H1 (cell line): ENCODE measurements around the gene LIMK2.

Source experiments
- ASH2L ChIP-seq: fragments of 200-600, 300-600 bp; sonication (generic); IDR thresholded peaks from one replicate; pipeline ENCODE4 v1.7.1; 2017; ENCODE audit warnings: low read length
- BCL11A ChIP-seq, 2 experiments: IDR thresholded peaks; one replicate each; pipeline ENCODE4 v1.6.1; 2011; ENCODE audit warnings: low read depth in 2 of 2, low read length in 2 of 2, mild to moderate bottlenecking in 2 of 2
- CBX5 ChIP-seq: fragments of 300-800, 300-1000 bp; sonication (generic); IDR thresholded peaks from 2 replicates; pipeline ENCODE4 v1.7.1; 2016; ENCODE audit warnings: antibody characterized with exemption, low read length, low read depth
- CREB1 ChIP-seq: IDR thresholded peaks from 2 replicates; pipeline ENCODE4 v1.6.1; 2012; ENCODE audit warnings: inconsistent platforms
- CTCF ChIP-seq, 3 experiments: IDR thresholded peaks; 1 replicate in 2 of 3; 2 replicates in 1 of 3; pipeline versions ENCODE4 v1.5.1 to v1.6.1; 2011; ENCODE audit warnings: low read length in 3 of 3, mild to moderate bottlenecking in 3 of 3, inconsistent platforms in 2 of 3, low read depth in 1 of 3, moderate library complexity in 1 of 3; ENCODE audit not compliant: insufficient read depth in 1 of 3; ENCODE audit errors: control extremely low read depth in 1 of 3
- EZH2 ChIP-seq: fragments of 200-600 bp; sonication (generic); IDR thresholded peaks from 2 replicates; pipeline ENCODE4 v1.7.1; 2012; ENCODE audit warnings: low read depth, mild to moderate bottlenecking, moderate library complexity, low read length, inconsistent platforms; ENCODE audit not compliant: severe bottlenecking
- HDAC6 ChIP-seq: IDR thresholded peaks from one replicate; pipeline ENCODE4 v1.7.1; 2012; ENCODE audit warnings: low read depth, mild to moderate bottlenecking, inconsistent platforms, low read length, moderate library complexity
- JUN ChIP-seq: IDR thresholded peaks from 2 replicates; pipeline ENCODE4 v1.6.1; 2011; ENCODE audit warnings: low read depth, mild to moderate bottlenecking, improper control_type of control experiment, low read length
- JUND ChIP-seq: IDR thresholded peaks from 2 replicates; pipeline ENCODE4 v1.6.1; 2011; ENCODE audit warnings: mild to moderate bottlenecking, improper control_type of control experiment, low read length
- KDM1A ChIP-seq: fragments of 200-600, 300-600 bp; sonication (generic); IDR thresholded peaks from 2 replicates; pipeline ENCODE4 v1.7.1; 2016; ENCODE audit warnings: mild to moderate bottlenecking, low read length, borderline replicate concordance
- MAFK ChIP-seq: IDR thresholded peaks from 2 replicates; pipeline ENCODE4 v1.6.1; 2012; ENCODE audit warnings: low read depth, mild to moderate bottlenecking, improper control_type of control experiment, low read length
- POLR2A ChIP-seq, 2 experiments: IDR thresholded peaks; 1 replicate in 1 of 2; 2 replicates in 1 of 2; pipeline ENCODE4 v1.6.1; 2011; ENCODE audit warnings: low read depth in 2 of 2, low read length in 2 of 2, mild to moderate bottlenecking in 2 of 2; ENCODE audit errors: control extremely low read depth in 1 of 2
- SIX5 ChIP-seq: IDR thresholded peaks from 2 replicates; pipeline ENCODE4 v1.6.1; 2011; ENCODE audit warnings: mild to moderate bottlenecking, low read depth, low read length
- YY1 ChIP-seq: IDR thresholded peaks from 2 replicates; pipeline ENCODE4 v1.6.1; 2011; ENCODE audit warnings: low read depth, mild to moderate bottlenecking, low read length

GRCh38 chr22:31276426-31277167 lies 64.5 kb downstream of the LIMK2 start:
- TF ChIP-seq YY1 (no peak), POLR2A (IDR thresholded peaks at IDR 0.05; ENCODE audit: control extremely low read depth in 1 of 2, low read depth in 2 of 2, low read length in 2 of 2) (no peak), CTCF (IDR thresholded peaks at IDR 0.05; ENCODE audit: control extremely low read depth in 1 of 3, insufficient read depth in 1 of 3, low read depth in 1 of 3, low read length in 3 of 3) (no peak), HDAC6 (no peak), MAFK (no peak), KDM1A (no peak), BCL11A (IDR thresholded peaks at IDR 0.05; ENCODE audit: low read depth in 2 of 2, low read length in 2 of 2) (no peak), JUND (no peak), ASH2L (no peak), EZH2 (no peak), JUN (no peak), SIX5 (no peak), CREB1 (no peak), CBX5 (no peak)
